NCI-H2196 (cell line): ENCODE measurements around the gene PSD4.

Experiments used
- DNase-seq: peaks from one replicate; lab custom pipeline; 2025; ENCODE audit not compliant: unreplicated experiment; lab: John Stamatoyannopoulos, UW

Gene PSD4

GRCh38 chr2:113141451-113141850 is 32.3 kb upstream of the PSD4 start:
- DNase-seq = no peak

DNA sequence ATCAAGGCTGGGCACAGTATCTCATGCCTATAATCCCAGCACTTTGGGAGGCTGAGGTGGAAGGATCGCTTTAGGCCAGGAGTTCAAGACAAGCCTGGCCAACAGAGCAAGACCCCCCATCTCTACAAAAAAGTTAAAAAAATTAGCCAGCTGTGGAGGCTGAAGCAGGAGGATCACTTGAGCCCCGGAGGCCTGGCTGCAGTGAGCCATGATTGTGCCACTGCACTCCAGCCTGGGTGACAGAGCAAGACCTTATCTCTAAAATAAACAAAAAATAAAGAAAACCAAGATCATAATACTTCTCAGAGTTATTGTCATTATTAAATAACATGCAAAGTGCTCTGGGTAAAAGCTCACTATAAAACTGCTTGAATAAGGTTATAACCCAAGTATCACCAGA is 31.5 kb upstream of the PSD4 start:
- no peak for DNase-seq

DNA sequence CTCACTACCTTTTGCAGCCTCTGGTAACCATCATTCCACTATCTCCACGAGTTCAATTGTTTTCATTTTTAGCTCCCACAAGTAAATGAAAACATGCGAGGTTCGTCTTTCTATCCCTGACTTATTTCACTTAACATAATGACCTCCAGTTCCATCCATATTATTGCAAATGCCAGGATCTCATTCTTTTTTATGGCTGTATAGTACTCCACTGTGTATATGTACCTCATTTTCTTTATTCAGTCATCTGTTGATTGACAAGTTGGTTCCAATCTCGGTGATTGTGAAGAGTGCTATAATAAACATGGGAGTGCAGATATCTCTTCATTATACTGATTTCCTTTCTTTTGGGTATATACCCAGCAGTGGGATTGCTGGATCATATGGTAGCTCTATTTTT is 29.5 kb upstream of the PSD4 start:
- no peak for DNase-seq

GRCh38 chr2:113148606-113149552 is 24.9 kb upstream of the PSD4 start:
- no peak for DNase-seq

- DNase-seq = no peak
Measured at GRCh38 chr2:113149553-113150257, 24.1 kb upstream of the PSD4 start.

DNA sequence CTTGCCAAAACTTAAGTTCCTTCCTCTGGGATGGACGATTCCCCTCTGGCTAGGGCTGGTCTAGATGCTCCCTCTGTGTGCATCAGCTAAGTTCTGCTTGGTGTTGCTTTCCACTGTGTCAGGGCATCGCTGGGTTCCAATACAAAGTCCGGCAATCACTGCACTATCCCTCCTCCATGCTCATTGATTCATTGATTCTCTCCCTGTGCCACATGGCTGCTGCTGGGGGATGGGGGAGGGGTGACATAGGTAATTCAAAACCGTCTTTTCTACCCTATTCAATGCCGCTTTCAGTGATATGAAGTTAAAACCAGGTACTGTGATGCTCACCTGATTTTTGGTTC is 23.5 kb upstream of the PSD4 start:
- DNase-seq = no peak

- no peak for DNase-seq
Measured at GRCh38 chr2:113155331-113155730, 18.4 kb upstream of the PSD4 start.

GRCh38 chr2:113156278-113157117 is 17.3 kb upstream of the PSD4 start:
- DNase-seq = peak; percentile 52

DNA sequence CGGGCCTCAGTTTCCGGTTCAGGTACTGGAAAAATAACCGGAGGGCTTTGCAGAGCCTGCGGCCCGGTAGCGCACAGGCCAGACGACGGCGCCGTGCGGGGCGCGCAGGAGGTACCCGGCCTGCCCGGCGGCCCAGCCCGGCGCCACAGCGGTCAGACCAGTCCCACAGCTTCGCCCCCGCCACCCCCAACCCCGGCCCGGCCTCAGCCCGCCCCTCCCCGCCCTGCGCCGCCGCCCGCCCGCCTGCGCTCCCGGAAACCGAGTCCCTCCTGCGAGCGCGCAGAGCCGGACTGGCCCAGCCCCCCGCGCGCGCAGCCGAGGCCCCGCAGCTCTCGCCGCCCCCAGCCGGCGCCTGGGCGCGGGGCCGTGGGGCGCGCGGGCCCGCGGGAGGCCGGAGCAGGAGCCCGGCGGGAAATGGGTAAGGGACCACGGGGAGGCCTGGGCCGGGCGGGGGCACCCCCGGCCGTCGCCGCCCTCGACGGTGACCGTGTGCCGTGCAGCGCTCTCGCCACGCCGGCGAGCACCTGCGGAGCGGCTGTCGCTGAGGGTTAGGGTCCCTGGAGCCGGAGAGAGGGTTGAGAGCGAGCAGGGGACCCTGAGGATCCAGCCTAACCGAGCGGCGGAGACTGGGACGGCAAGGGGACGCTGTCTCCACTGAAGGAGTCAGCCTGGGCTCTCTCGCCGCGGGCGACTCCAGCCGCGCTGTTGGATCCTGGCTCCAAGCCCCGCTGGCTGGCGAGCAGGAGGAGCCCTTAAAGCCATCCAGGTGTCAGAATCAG is 16.5 kb upstream of the PSD4 start:
- peak; percentile 61 for DNase-seq

- DNase-seq = no peak
Measured at GRCh38 chr2:113157897-113158753, 15.6 kb upstream of the PSD4 start.

GRCh38 chr2:113158884-113159553 is 14.8 kb upstream of the PSD4 start:
- DNase-seq = no peak

DNA sequence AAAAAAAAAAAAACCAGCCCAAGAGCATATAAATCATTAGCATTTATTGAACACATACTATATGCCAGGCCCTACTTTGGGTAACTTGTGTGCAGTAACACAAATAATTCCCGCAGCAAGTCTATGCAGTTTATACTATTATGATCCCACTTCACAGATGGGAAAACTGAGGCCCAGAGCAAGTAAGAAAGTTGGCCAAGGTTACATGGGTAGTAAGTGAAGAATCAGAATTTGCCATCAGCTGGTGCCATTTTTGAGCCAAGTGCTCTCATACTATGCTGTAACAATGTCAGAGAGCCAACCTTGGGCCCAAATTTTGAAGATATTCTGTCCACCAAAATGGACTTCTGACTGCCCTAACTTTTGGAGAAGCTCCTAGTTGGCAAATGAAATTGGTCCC is 13.5 kb upstream of the PSD4 start:
- no peak for DNase-seq

GRCh38 chr2:113160962-113161361 is 12.8 kb upstream of the PSD4 start:
- no peak for DNase-seq

GRCh38 chr2:113162173-113162572 is 11.6 kb upstream of the PSD4 start:
- DNase-seq = no peak

DNA sequence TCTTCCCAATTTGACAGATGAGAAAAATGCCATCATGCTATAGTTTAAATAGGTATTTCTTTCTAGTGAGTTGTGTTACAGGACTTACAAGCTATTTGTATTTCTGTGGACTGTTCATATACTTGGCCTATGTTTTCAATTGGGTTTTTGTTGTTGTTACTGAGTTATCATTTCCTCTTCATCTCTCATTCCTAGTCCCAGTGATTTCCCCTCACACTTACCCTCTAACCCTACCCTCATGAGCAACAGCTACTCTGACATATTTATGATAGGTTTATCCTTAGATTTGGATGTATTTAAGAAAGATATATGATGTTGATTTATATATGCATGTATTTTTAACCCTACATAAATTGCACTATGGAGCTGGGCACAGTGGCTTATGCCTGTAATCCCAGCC is 10.9 kb upstream of the PSD4 start:
- no peak for DNase-seq

DNA sequence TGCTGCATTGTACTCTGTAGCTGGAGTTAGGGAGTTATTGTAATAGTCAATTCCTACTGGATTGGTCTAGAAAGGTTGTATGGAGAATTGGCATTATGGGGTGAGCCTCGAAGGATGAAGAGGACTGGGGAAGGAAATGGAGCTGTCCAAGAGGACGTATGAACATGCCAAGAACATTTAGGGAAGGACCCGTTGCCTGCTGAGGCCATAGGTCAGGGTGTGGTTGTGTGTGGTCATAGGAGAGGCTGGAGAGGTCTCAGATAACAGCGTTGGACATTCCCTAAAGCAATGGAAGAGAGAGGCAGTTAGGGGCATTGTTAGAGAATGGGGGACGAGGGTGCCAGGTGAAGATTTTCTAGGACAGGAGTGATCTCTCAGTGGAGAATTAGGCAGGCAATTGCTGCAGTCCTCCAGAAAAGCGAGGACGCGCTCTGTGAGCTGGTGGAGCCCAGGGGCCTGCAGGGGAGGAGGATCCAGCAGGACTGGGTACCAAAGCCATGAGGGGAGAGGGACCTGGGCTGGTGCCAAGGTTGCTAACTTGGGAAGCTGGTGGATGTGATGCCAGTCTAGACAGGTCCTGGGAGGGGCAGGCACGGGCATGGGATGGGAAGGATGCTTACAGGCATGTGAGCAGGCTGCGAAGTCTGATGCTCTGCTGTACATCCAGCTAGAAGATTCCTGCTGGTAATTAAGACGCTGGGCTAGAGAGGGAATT is 9.4 kb upstream of the PSD4 start:
- DNase-seq = no peak

DNA sequence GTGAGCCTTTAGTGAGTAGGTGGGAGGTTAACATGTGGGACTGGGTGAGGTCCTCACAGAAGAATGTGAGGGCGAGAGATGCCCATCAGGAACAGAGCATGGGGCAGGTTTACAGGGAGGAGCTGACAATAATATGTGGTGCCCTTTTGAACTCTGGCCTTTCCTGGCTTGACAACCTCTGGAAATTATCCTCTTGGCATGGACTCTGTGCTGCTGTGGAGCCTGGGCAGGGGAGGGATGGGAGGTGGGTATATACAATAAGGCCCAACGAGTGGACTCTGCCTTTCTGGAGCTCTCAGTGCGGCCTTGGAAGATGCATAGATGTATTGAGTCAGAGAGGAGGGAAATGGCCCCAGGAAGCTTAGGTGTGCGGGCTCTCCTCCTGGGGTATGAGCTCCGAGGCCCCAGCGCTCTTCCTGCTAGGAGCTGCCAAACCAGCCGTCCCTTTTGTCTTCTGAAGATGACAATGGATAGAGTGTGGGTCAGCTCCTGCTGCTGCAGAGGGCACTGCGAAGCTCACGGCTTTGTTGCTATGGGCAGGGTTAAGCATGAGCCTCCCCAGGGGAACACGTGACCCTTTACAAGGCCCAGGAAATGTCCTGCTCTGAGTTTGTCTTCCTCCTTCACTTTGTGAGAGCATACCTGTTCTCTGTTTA is 8.7 kb upstream of the PSD4 start:
- DNase-seq = peak; percentile 25

GRCh38 chr2:113166187-113166645 is 7.6 kb upstream of the PSD4 start:
- DNase-seq = no peak
